ENCODE results near the gene PDE6A. TPM values are rescaled to one million over a fixed set of nuclear protein-coding genes. Genes with fewer than 3 reads are reported as not detected.
A peak's percentile ranks its signal among the peaks of the same experiment; 100 is the strongest.

PDE6A gene
- polyA plus RNA-seq, 2 of the 4 experiments (the other 2 are of a cell fraction) = 0.28 to 0.35 TPM

- TF ChIP-seq PHF8 (IDR thresholded peaks at IDR 0.05; ENCODE audit: borderline replicate concordance, low read depth) = no peak
Measured at GRCh38 chr5:149832636-149833035, 112.0 kb downstream of the PDE6A start (continued).

- ChIA-PET POLR2A (no interaction called here), CTCF (interaction anchor here (1.0 to 29.2 kb wide), 13 partner anchors 11 to 387 kb away, joined by 3 to 768 read pairs (median 20); partner anchors contain the start of gene SLC26A2)
- TF ChIP-seq KDM1A (IDR thresholded peaks at IDR 0.05; ENCODE audit: low read depth) = no peak
- no peak for TF ChIP-seq FOSL2 (IDR thresholded peaks at IDR 0.05)
- peak; percentile 66 for TF ChIP-seq FOSL2 (CRISPR knock-in tag; IDR thresholded peaks at IDR 0.05)
- Histone ChIP-seq H3K9me3 (no peaks in the 10 kb centered on the region), H3K4me2 (no peak overlapping the region), H3K4me1 (peaks cover 5% of the 10 kb centered on the region; the same call in 1 of the 3 replicates), H3K27ac (no peak overlapping the region; a peak in 1 of 6 replicates), H3K4me3 (no peak overlapping the region)
- WGBS (ENCODE audit: missing lambda C conversion rate) = 13% methylated on average over 5 of the region's 5 CpGs
- FAIRE-seq (no peak), ATAC-seq (peak in 1 of 2 experiments; percentile 6; a peak in 1 of 6 replicates), DNase-seq (ENCODE audit: low read depth in 1 of 2, low spot score in 1 of 2) (peak; percentile 17 to 41)
Measured at GRCh38 chr5:149831492-149831891, 113.1 kb downstream of the PDE6A start.

- FAIRE-seq (no peak), ATAC-seq (no peak), DNase-seq (ENCODE audit: low read depth in 1 of 2, low spot score in 1 of 2) (no peak)
- no peak overlapping the region for H3K4me2 ChIP-seq
- TF ChIP-seq MAZ (IDR thresholded peaks at IDR 0.05; ENCODE audit: borderline replicate concordance, low read depth, low read length) = no peak
- TF ChIP-seq, protein P1, sequence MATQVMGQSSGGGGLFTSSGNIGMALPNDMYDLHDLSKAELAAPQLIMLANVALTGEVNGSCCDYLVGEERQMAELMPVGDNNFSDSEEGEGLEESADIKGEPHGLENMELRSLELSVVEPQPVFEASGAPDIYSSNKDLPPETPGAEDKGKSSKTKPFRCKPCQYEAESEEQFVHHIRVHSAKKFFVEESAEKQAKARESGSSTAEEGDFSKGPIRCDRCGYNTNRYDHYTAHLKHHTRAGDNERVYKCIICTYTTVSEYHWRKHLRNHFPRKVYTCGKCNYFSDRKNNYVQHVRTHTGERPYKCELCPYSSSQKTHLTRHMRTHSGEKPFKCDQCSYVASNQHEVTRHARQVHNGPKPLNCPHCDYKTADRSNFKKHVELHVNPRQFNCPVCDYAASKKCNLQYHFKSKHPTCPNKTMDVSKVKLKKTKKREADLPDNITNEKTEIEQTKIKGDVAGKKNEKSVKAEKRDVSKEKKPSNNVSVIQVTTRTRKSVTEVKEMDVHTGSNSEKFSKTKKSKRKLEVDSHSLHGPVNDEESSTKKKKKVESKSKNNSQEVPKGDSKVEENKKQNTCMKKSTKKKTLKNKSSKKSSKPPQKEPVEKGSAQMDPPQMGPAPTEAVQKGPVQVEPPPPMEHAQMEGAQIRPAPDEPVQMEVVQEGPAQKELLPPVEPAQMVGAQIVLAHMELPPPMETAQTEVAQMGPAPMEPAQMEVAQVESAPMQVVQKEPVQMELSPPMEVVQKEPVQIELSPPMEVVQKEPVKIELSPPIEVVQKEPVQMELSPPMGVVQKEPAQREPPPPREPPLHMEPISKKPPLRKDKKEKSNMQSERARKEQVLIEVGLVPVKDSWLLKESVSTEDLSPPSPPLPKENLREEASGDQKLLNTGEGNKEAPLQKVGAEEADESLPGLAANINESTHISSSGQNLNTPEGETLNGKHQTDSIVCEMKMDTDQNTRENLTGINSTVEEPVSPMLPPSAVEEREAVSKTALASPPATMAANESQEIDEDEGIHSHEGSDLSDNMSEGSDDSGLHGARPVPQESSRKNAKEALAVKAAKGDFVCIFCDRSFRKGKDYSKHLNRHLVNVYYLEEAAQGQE (IDR thresholded peaks at IDR 0.05) = no peak
- TF ChIP-seq, protein P2, sequence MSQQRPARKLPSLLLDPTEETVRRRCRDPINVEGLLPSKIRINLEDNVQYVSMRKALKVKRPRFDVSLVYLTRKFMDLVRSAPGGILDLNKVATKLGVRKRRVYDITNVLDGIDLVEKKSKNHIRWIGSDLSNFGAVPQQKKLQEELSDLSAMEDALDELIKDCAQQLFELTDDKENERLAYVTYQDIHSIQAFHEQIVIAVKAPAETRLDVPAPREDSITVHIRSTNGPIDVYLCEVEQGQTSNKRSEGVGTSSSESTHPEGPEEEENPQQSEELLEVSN (IDR thresholded peaks at IDR 0.05; ENCODE audit: borderline replicate concordance, low read depth) = no peak
- TF ChIP-seq, protein P3, sequence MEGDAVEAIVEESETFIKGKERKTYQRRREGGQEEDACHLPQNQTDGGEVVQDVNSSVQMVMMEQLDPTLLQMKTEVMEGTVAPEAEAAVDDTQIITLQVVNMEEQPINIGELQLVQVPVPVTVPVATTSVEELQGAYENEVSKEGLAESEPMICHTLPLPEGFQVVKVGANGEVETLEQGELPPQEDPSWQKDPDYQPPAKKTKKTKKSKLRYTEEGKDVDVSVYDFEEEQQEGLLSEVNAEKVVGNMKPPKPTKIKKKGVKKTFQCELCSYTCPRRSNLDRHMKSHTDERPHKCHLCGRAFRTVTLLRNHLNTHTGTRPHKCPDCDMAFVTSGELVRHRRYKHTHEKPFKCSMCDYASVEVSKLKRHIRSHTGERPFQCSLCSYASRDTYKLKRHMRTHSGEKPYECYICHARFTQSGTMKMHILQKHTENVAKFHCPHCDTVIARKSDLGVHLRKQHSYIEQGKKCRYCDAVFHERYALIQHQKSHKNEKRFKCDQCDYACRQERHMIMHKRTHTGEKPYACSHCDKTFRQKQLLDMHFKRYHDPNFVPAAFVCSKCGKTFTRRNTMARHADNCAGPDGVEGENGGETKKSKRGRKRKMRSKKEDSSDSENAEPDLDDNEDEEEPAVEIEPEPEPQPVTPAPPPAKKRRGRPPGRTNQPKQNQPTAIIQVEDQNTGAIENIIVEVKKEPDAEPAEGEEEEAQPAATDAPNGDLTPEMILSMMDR (IDR thresholded peaks at IDR 0.05) = no peak
- TF ChIP-seq MYC (IDR thresholded peaks at IDR 0.05; ENCODE audit: borderline replicate concordance, low read length) = no peak
- TF ChIP-seq KDM1A (IDR thresholded peaks at IDR 0.05; ENCODE audit: low read depth) = no peak
- peaks cover 5% of the 10 kb centered on the region; the same call in 1 of the 3 replicates for H3K4me1 ChIP-seq
- CTCF ChIA-PET = interaction anchor here (0.6 to 29.2 kb wide), 16 partner anchors 10 to 388 kb away, joined by 3 to 768 read pairs (median 6); partner anchors contain the start of gene SLC26A2
- no peaks in the 10 kb centered on the region for H3K9me3 ChIP-seq
- POLR2A ChIA-PET = no interaction called here
- no peak overlapping the region for H3K27ac ChIP-seq
- 95% methylated on average over 4 of the region's 5 CpGs for WGBS (ENCODE audit: missing lambda C conversion rate)
- H3K4me3 ChIP-seq = no peak overlapping the region
Measured at GRCh38 chr5:149830579-149830978, 114.0 kb downstream of the PDE6A start.

DNA sequence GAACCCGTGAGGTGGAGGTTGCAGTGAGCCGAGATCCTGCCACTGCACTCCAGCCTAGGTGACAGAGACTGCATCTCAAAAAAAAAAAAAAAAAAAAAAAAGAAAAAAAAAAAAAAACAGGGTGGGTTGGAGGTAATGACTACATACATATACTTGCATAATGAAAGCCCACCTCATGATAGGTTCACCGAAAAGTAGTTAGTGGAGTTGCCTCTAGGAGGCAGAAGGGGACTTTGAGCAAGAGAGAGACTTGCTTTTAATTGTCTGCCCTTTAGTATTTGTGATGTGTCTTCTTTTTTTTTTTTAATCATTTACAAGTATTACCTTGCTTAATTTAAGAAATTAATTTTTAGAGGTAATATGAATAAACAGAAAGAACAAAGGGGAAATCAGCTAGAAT lies 114.6 kb downstream of the PDE6A start:
- CTCF ChIA-PET = interaction anchor here (0.8 to 29.2 kb wide), 18 partner anchors 9 to 331 kb away, joined by 3 to 768 read pairs (median 6); partner anchors contain the start of gene SLC26A2
- no peaks in the 10 kb centered on the region for H3K9me3 ChIP-seq
- no peak overlapping the region for H3K4me2 ChIP-seq
- FAIRE-seq (no peak), DNase-seq (ENCODE audit: low read depth in 1 of 2, low spot score in 1 of 2) (peak; percentile 45), ATAC-seq (no peak)
- POLR2A ChIA-PET = interaction anchor here (0.6 kb wide), 1 partner anchor 131 kb away, joined by 3 read pairs; the partner anchor contains the start of gene SLC26A2
- H3K27ac ChIP-seq = no peak overlapping the region
- 79% methylated on average over 3 of the region's 3 CpGs for WGBS (ENCODE audit: missing lambda C conversion rate)
- peaks cover 5% of the 10 kb centered on the region; the same call in 1 of the 3 replicates for H3K4me1 ChIP-seq
- H3K4me3 ChIP-seq = no peak overlapping the region
- TF ChIP-seq, protein P4, sequence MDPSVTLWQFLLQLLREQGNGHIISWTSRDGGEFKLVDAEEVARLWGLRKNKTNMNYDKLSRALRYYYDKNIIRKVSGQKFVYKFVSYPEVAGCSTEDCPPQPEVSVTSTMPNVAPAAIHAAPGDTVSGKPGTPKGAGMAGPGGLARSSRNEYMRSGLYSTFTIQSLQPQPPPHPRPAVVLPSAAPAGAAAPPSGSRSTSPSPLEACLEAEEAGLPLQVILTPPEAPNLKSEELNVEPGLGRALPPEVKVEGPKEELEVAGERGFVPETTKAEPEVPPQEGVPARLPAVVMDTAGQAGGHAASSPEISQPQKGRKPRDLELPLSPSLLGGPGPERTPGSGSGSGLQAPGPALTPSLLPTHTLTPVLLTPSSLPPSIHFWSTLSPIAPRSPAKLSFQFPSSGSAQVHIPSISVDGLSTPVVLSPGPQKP (IDR thresholded peaks at IDR 0.05; ENCODE audit: low read depth, low read length) = no peak
- TF ChIP-seq JUNB (IDR thresholded peaks at IDR 0.05) = no peak
- TF ChIP-seq, protein P5, sequence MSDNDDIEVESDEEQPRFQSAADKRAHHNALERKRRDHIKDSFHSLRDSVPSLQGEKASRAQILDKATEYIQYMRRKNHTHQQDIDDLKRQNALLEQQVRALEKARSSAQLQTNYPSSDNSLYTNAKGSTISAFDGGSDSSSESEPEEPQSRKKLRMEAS (IDR thresholded peaks at IDR 0.05) = no peak
- TF ChIP-seq RNF2 (IDR thresholded peaks at IDR 0.05; ENCODE audit: borderline replicate concordance, low read depth) = no peak
- no peak for TF ChIP-seq FOSL2 (IDR thresholded peaks at IDR 0.05)
- no peak for TF ChIP-seq FOSL2 (CRISPR knock-in tag; IDR thresholded peaks at IDR 0.05)
- no peak for TF ChIP-seq RARB (CRISPR knock-in tag; IDR thresholded peaks at IDR 0.05)
- no peak for TF ChIP-seq FOSB (CRISPR knock-in tag; IDR thresholded peaks at IDR 0.05)

All from A549 (cell line).